Calu3 (cell line): ENCODE measurements around the gene HPSE2. TPM values are rescaled to one million over a fixed set of nuclear protein-coding genes. Genes with fewer than 3 reads are reported as not detected.

Experiments used
- BruUV-seq: library from RNA; stranded (reverse); fragments of 400-500 nt; replicated peaks from 2 replicates; lab custom pipeline; 2021; lab: Mats Ljungman, UMichigan
- CTCF ChIA-PET: fragments of 300-600 bp; sonication (Branson Sonifier 250); formaldehyde crosslinking; loops from one replicate; lab custom pipeline; 2022; ENCODE audit warnings: antibody characterized with exemption; lab: Charles Lee
- DNase-seq: peaks from one replicate; pipeline ENCODE4 v3.0.0; 2022
- H3K27ac Mint-ChIP-seq: one replicate; pipeline ENCODE4 v1.8.0; 2022; ENCODE audit warnings: mixed read lengths; ENCODE audit not compliant: unreplicated experiment
- H3K27me3 Mint-ChIP-seq: one replicate; pipeline ENCODE4 v1.8.0; 2022; ENCODE audit warnings: mixed read lengths; ENCODE audit not compliant: unreplicated experiment
- H3K36me3 Mint-ChIP-seq: one replicate; pipeline ENCODE4 v1.8.0; 2022; ENCODE audit warnings: mild to moderate bottlenecking, moderate library complexity, mixed read lengths; ENCODE audit not compliant: insufficient read depth, unreplicated experiment
- H3K4me1 Mint-ChIP-seq: one replicate; pipeline ENCODE4 v1.8.0; 2022; ENCODE audit warnings: mild to moderate bottlenecking, low read depth, mixed read lengths; ENCODE audit not compliant: unreplicated experiment
- H3K4me3 Mint-ChIP-seq: one replicate; pipeline ENCODE4 v1.8.0; 2022; ENCODE audit warnings: mild to moderate bottlenecking, low read depth, moderate library complexity, mixed read lengths; ENCODE audit not compliant: unreplicated experiment
- H3K9me3 Mint-ChIP-seq: one replicate; pipeline ENCODE4 v1.8.0; 2022; ENCODE audit warnings: low read depth, mixed read lengths; ENCODE audit not compliant: unreplicated experiment
- intact Hi-C: fragments of 100-400 bp; cut with micrococcal nuclease; formaldehyde crosslinking; loops from one replicate; pipeline ENCODE4 v1.10.0; 2022; ENCODE audit not compliant: unreplicated experiment
- total RNA-seq: library from RNA; stranded (reverse); gene quantifications from 2 replicates; pipeline ENCODE4 v1.2.3, GENCODE V29; 2022
- TF ChIP-seq, protein P1 (sequence below): fragments of 200-600 bp; IDR thresholded peaks from one replicate; pipeline ENCODE4 v1.8.0; 2022; ENCODE audit warnings: antibody characterized with exemption; ENCODE audit not compliant: unreplicated experiment

HPSE2 gene
- total RNA-seq, 1 experiment from 2014 or later: not detected

- intact Hi-C loops: no loop called here
- no TSS peak for BruUV-seq
- Mint-ChIP-seq H3K36me3 (no peaks in the 10 kb centered on the region), H3K27ac (no peak overlapping the region), H3K4me3 (no peak overlapping the region), H3K9me3 (peaks cover 4% of the 10 kb centered on the region), H3K4me1 (no peaks in the 10 kb centered on the region), H3K27me3 (no peaks in the 10 kb centered on the region)
- CTCF ChIA-PET: no interaction called here
- TF ChIP-seq, protein P1, sequence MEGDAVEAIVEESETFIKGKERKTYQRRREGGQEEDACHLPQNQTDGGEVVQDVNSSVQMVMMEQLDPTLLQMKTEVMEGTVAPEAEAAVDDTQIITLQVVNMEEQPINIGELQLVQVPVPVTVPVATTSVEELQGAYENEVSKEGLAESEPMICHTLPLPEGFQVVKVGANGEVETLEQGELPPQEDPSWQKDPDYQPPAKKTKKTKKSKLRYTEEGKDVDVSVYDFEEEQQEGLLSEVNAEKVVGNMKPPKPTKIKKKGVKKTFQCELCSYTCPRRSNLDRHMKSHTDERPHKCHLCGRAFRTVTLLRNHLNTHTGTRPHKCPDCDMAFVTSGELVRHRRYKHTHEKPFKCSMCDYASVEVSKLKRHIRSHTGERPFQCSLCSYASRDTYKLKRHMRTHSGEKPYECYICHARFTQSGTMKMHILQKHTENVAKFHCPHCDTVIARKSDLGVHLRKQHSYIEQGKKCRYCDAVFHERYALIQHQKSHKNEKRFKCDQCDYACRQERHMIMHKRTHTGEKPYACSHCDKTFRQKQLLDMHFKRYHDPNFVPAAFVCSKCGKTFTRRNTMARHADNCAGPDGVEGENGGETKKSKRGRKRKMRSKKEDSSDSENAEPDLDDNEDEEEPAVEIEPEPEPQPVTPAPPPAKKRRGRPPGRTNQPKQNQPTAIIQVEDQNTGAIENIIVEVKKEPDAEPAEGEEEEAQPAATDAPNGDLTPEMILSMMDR: no peak
- DNase-seq: no peak
Measured at GRCh38 chr10:98949306-98949705, 286.3 kb downstream of the HPSE2 start.

DNA sequence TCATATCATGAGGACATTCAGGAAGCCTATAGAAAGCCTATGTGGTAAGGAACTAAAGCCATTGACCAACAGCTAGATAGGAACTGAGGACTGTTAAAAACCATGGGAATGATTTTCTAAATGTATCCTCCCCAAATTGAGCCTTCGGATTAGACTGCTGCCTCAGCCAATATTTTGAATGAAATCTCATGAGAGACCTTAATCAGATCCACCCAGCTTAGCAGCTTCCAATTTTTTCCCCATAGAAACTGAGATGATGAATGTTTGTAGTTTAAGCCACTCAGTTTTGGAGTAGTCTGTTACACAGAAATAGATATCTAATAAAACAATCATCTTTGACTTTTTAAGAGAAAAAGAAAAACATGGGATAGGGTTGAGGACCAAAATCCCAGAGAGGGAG, 292.0 kb downstream of the HPSE2 start:
- no peaks in the 10 kb centered on the region for H3K4me1 Mint-ChIP-seq
- H3K36me3 Mint-ChIP-seq: no peaks in the 10 kb centered on the region
- no peak for DNase-seq
- CTCF ChIA-PET: no interaction called here
- H3K4me3 Mint-ChIP-seq: no peak overlapping the region
- TF ChIP-seq, protein P1: no peak
- no peaks in the 10 kb centered on the region for H3K27me3 Mint-ChIP-seq
- no peak overlapping the region for H3K27ac Mint-ChIP-seq
- peaks cover 7% of the 10 kb centered on the region for H3K9me3 Mint-ChIP-seq
- intact Hi-C loops: no loop called here
- no TSS peak for BruUV-seq

DNA sequence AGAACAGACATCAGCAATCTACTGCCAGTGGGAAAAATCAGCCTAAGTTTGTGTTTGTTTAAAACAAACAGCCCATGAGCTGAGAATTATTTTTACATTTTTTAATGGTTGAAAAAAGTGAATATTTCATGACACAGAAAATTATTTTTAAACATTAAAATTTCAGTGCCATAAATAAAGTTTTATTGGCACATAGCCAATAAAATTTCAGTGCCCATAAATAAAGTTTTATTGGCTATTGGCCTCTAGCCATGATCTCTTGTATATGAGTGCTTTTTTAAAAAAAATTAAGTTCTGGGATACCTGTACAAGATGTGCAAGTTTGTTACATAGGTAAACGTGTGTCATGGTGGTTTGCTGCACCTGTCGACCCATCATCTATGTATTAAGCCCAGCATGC, 305.9 kb downstream of the HPSE2 start:
- intact Hi-C loops: no loop called here
- Mint-ChIP-seq H3K4me3 (no peak overlapping the region), H3K36me3 (no peaks in the 10 kb centered on the region), H3K9me3 (peaks cover 6% of the 10 kb centered on the region), H3K4me1 (no peaks in the 10 kb centered on the region), H3K27me3 (no peaks in the 10 kb centered on the region), H3K27ac (no peak overlapping the region)
- BruUV-seq: no TSS peak
- DNase-seq: no peak
- CTCF ChIA-PET: no interaction called here
- TF ChIP-seq, protein P1: no peak

- TF ChIP-seq, protein P1: no peak
- Mint-ChIP-seq H3K27me3 (no peaks in the 10 kb centered on the region), H3K4me1 (no peaks in the 10 kb centered on the region), H3K27ac (no peak overlapping the region), H3K36me3 (no peaks in the 10 kb centered on the region), H3K9me3 (peaks cover 2% of the 10 kb centered on the region), H3K4me3 (no peak overlapping the region)
- CTCF ChIA-PET: no interaction called here
- DNase-seq: no peak
- no TSS peak for BruUV-seq
- intact Hi-C loops: no loop called here
Measured at GRCh38 chr10:98925651-98926050, 310.0 kb downstream of the HPSE2 start.
